Progenitor cell of endocrine pancreas (in vitro differentiated cells): ENCODE data around the gene PSRC1. TPM values are rescaled to one million over a fixed set of nuclear protein-coding genes. Genes with fewer than 3 reads are reported as not detected.
A peak's percentile ranks its signal among the peaks of the same experiment; 100 is the strongest.

Experiments used
- DNase-seq: peaks from one replicate; pipeline ENCODE4 v3.0.0; 2021; ENCODE audit warnings: low spot score; ENCODE audit not compliant: unreplicated experiment
- H3K27ac Mint-ChIP-seq: 2 replicates; pipeline ENCODE4 v1.8.0; 2021; ENCODE audit warnings: mild to moderate bottlenecking, moderate library complexity, mixed read lengths
- H3K27me3 Mint-ChIP-seq: 2 replicates; pipeline ENCODE4 v1.8.0; 2021; ENCODE audit warnings: mixed read lengths
- H3K36me3 Mint-ChIP-seq: 2 replicates; pipeline ENCODE4 v1.8.0; 2022; ENCODE audit warnings: mixed read lengths; ENCODE audit not compliant: insufficient read depth
- H3K4me1 Mint-ChIP-seq: 2 replicates; pipeline ENCODE4 v1.8.0; 2021; ENCODE audit warnings: low read depth, mixed read lengths
- H3K4me3 Mint-ChIP-seq: 2 replicates; pipeline ENCODE4 v1.8.0; 2021; ENCODE audit warnings: low read depth, mild to moderate bottlenecking, moderate library complexity, mixed read lengths
- H3K9me3 Mint-ChIP-seq: 2 replicates; pipeline ENCODE4 v1.8.0; 2021; ENCODE audit warnings: low read depth, mixed read lengths
- CTCF ChIP-seq: fragments of 200-600 bp; sonication (generic); IDR thresholded peaks from one replicate; pipeline ENCODE4 v1.5.0; 2021; ENCODE audit warnings: antibody characterized with exemption, mild to moderate bottlenecking; ENCODE audit not compliant: unreplicated experiment
- long read RNA-seq: library from polyadenylated mRNA; unstranded; transcript quantifications from one replicate; pipeline ENCODE4 v2.0.0, GENCODE V29; 2020
- total RNA-seq: library from RNA; stranded (reverse); gene quantifications from 2 replicates; pipeline ENCODE4 v1.2.1, GENCODE V29; 2021

Gene PSRC1
- 26.1 and 29.4 TPM in 2 replicates for total RNA-seq
- long read RNA-seq, partial matches to known transcripts: 7 of 29 reads
- long read RNA-seq, other reads (novel, unspliced or antisense): 16 of 29 reads

- TF ChIP-seq CTCF: peak; percentile 52
- peak; percentile 93 for DNase-seq
- no peaks in the 10 kb centered on the region for H3K27me3 Mint-ChIP-seq
- H3K9me3 Mint-ChIP-seq: no peaks in the 10 kb centered on the region
- H3K36me3 Mint-ChIP-seq: peaks cover 6% of the 10 kb centered on the region
- peak within 1 kb of the TSS; percentile 98 for H3K4me3 Mint-ChIP-seq
- peaks cover 18% of the 10 kb centered on the region for H3K4me1 Mint-ChIP-seq
- H3K27ac Mint-ChIP-seq: peak within 1 kb of the TSS; percentile 94
Measured at GRCh38 chr1:109282952-109283747, at the start of gene PSRC1. Gene PSRC1, minus strand, starts transcription at chr1:109283145.

GRCh38 chr1:109331113-109331512 is 48.2 kb upstream of the PSRC1 start:
- Mint-ChIP-seq H3K4me3 (no peak overlapping the region), H3K27me3 (no peaks in the 10 kb centered on the region), H3K9me3 (peaks cover 22% of the 10 kb centered on the region), H3K4me1 (no peaks in the 10 kb centered on the region), H3K27ac (no peak overlapping the region), H3K36me3 (peaks cover 64% of the 10 kb centered on the region)
- no peak for DNase-seq
- no peak for TF ChIP-seq CTCF

GRCh38 chr1:109327285-109327684 is 44.3 kb upstream of the PSRC1 start:
- peaks cover 37% of the 10 kb centered on the region for H3K36me3 Mint-ChIP-seq
- peaks cover 12% of the 10 kb centered on the region for H3K9me3 Mint-ChIP-seq
- no peak for TF ChIP-seq CTCF

GRCh38 chr1:109322974-109323373 is 40.0 kb upstream of the PSRC1 start:
- no peak overlapping the region for H3K27ac Mint-ChIP-seq
- peaks cover 29% of the 10 kb centered on the region for H3K36me3 Mint-ChIP-seq

More at GRCh38 chr1:109327285-109327684, 44.3 kb upstream of the PSRC1 start:
- Mint-ChIP-seq H3K27ac (no peak overlapping the region), H3K4me1 (no peaks in the 10 kb centered on the region), H3K4me3 (no peak overlapping the region), H3K27me3 (no peaks in the 10 kb centered on the region)
- no peak for DNase-seq

GRCh38 chr1:109319114-109319513 is 36.2 kb upstream of the PSRC1 start:
- Mint-ChIP-seq H3K4me1 (no peaks in the 10 kb centered on the region), H3K4me3 (no peak overlapping the region), H3K9me3 (no peaks in the 10 kb centered on the region), H3K27ac (no peak overlapping the region), H3K27me3 (no peaks in the 10 kb centered on the region), H3K36me3 (peaks cover 34% of the 10 kb centered on the region)
- DNase-seq: no peak
- no peak for TF ChIP-seq CTCF

More at GRCh38 chr1:109322974-109323373, 40.0 kb upstream of the PSRC1 start:
- no peak for TF ChIP-seq CTCF
- Mint-ChIP-seq H3K4me3 (no peak overlapping the region), H3K27me3 (no peaks in the 10 kb centered on the region), H3K9me3 (no peaks in the 10 kb centered on the region), H3K4me1 (no peaks in the 10 kb centered on the region)
- DNase-seq: no peak
